ENCODE data around the gene SRGAP1.
A peak's percentile ranks its signal among the peaks of the same experiment; 100 is the strongest.

The SRGAP1 gene

GRCh38 chr12:63844391-63845341 lies at the start of gene SRGAP1:
SRGAP1 (plus strand) TSS chr12:63844700; CDS start chr12:63844817, 117 bp downstream.
- Histone ChIP-seq H3K4me1 (peaks cover 12% of the 10 kb centered on the region), H4K20me1 (no peaks in the 10 kb centered on the region), H3K36me3 (no peaks in the 10 kb centered on the region), H3K4me3 (peak within 1 kb of the TSS; percentile 96), H3K4me2 (peak within 1 kb of the TSS; percentile 96), H3K27ac (peak within 1 kb of the TSS; percentile 72; the same call in 1 of the 2 replicates), H3K27me3 (no peaks in the 10 kb centered on the region), H3K9me3 (no peaks in the 10 kb centered on the region), H3K9ac (peak within 1 kb of the TSS; percentile 85)
- no peak for TF ChIP-seq Cebpa-rat (IDR thresholded peaks at IDR 0.05)

GRCh38 chr12:63795032-63795687 lies 49.3 kb upstream of the SRGAP1 start:
- peaks cover 21% of the 10 kb centered on the region for H3K36me3 ChIP-seq
- no peaks in the 10 kb centered on the region for H4K20me1 ChIP-seq
- H3K27me3 ChIP-seq, result no peaks in the 10 kb centered on the region
- H3K4me3 ChIP-seq, result no peak overlapping the region
- no peak overlapping the region for H3K27ac ChIP-seq
- no peaks in the 10 kb centered on the region for H3K9me3 ChIP-seq
- no peaks in the 10 kb centered on the region for H3K4me1 ChIP-seq
- no peak overlapping the region for H3K9ac ChIP-seq
- no peak for TF ChIP-seq Cebpa-rat (IDR thresholded peaks at IDR 0.05)
- no peak overlapping the region for H3K4me2 ChIP-seq

- no peak overlapping the region for H3K4me3 ChIP-seq
- H3K9me3 ChIP-seq, result no peaks in the 10 kb centered on the region
- H3K9ac ChIP-seq, result no peak overlapping the region
- TF ChIP-seq Cebpa-rat (IDR thresholded peaks at IDR 0.05), result no peak
- H3K27ac ChIP-seq, result no peak overlapping the region
- H3K4me1 ChIP-seq, result no peaks in the 10 kb centered on the region
- no peak overlapping the region for H3K4me2 ChIP-seq
- H3K27me3 ChIP-seq, result no peaks in the 10 kb centered on the region
- H3K36me3 ChIP-seq, result peaks cover 13% of the 10 kb centered on the region; the same call in 1 of the 2 replicates
- H4K20me1 ChIP-seq, result no peaks in the 10 kb centered on the region
Observed at GRCh38 chr12:63795944-63796343, 48.6 kb upstream of the SRGAP1 start.

- Histone ChIP-seq H3K4me2 (no peak overlapping the region), H3K9me3 (no peaks in the 10 kb centered on the region), H3K36me3 (peaks cover 9% of the 10 kb centered on the region; the same call in 1 of the 2 replicates), H3K27me3 (no peaks in the 10 kb centered on the region), H3K4me1 (no peaks in the 10 kb centered on the region), H3K27ac (no peak overlapping the region), H4K20me1 (no peaks in the 10 kb centered on the region), H3K4me3 (no peak overlapping the region), H3K9ac (no peak overlapping the region)
- no peak for TF ChIP-seq Cebpa-rat (IDR thresholded peaks at IDR 0.05)
Observed at GRCh38 chr12:63802012-63802608, 42.4 kb upstream of the SRGAP1 start.

GRCh38 chr12:63804746-63805145 lies 39.8 kb upstream of the SRGAP1 start:
- no peak for TF ChIP-seq Cebpa-rat (IDR thresholded peaks at IDR 0.05)
- Histone ChIP-seq H3K4me3 (no peak overlapping the region), H4K20me1 (no peaks in the 10 kb centered on the region), H3K4me1 (no peaks in the 10 kb centered on the region), H3K9me3 (no peaks in the 10 kb centered on the region), H3K27me3 (no peaks in the 10 kb centered on the region), H3K27ac (no peak overlapping the region), H3K4me2 (no peak overlapping the region), H3K36me3 (peaks cover 21% of the 10 kb centered on the region), H3K9ac (no peak overlapping the region)

- TF ChIP-seq Cebpa-rat (IDR thresholded peaks at IDR 0.05), result no peak
- no peak overlapping the region for H3K27ac ChIP-seq
- no peaks in the 10 kb centered on the region for H4K20me1 ChIP-seq
- H3K9ac ChIP-seq, result no peak overlapping the region
- no peak overlapping the region for H3K4me3 ChIP-seq
- no peaks in the 10 kb centered on the region for H3K4me1 ChIP-seq
- H3K36me3 ChIP-seq, result peaks cover 23% of the 10 kb centered on the region
- H3K9me3 ChIP-seq, result no peaks in the 10 kb centered on the region
- H3K4me2 ChIP-seq, result no peak overlapping the region
- no peaks in the 10 kb centered on the region for H3K27me3 ChIP-seq
Observed at GRCh38 chr12:63805704-63806672, 38.5 kb upstream of the SRGAP1 start.

- no peaks in the 10 kb centered on the region for H4K20me1 ChIP-seq
- H3K4me2 ChIP-seq, result no peak overlapping the region
- no peak for TF ChIP-seq Cebpa-rat (IDR thresholded peaks at IDR 0.05)
- no peak overlapping the region for H3K9ac ChIP-seq
- no peaks in the 10 kb centered on the region for H3K4me1 ChIP-seq
- H3K27ac ChIP-seq, result no peak overlapping the region
- peaks cover 23% of the 10 kb centered on the region for H3K36me3 ChIP-seq
- H3K4me3 ChIP-seq, result no peak overlapping the region
- no peaks in the 10 kb centered on the region for H3K27me3 ChIP-seq
- H3K9me3 ChIP-seq, result no peaks in the 10 kb centered on the region
Observed at GRCh38 chr12:63808631-63809030, 35.9 kb upstream of the SRGAP1 start.

- Histone ChIP-seq H3K36me3 (peaks cover 23% of the 10 kb centered on the region), H3K27me3 (no peaks in the 10 kb centered on the region), H3K9ac (no peak overlapping the region), H3K4me1 (no peaks in the 10 kb centered on the region), H3K4me3 (no peak overlapping the region), H3K4me2 (no peak overlapping the region), H3K9me3 (no peaks in the 10 kb centered on the region), H3K27ac (no peak overlapping the region), H4K20me1 (no peaks in the 10 kb centered on the region)
- TF ChIP-seq Cebpa-rat (IDR thresholded peaks at IDR 0.05), result no peak
Observed at GRCh38 chr12:63809566-63809965, 34.9 kb upstream of the SRGAP1 start.

- no peaks in the 10 kb centered on the region for H3K27me3 ChIP-seq
- H4K20me1 ChIP-seq, result no peaks in the 10 kb centered on the region
- H3K9me3 ChIP-seq, result no peaks in the 10 kb centered on the region
- H3K9ac ChIP-seq, result no peak overlapping the region
- H3K4me1 ChIP-seq, result no peaks in the 10 kb centered on the region
- H3K4me2 ChIP-seq, result no peak overlapping the region
- no peak overlapping the region for H3K27ac ChIP-seq
- no peak for TF ChIP-seq Cebpa-rat (IDR thresholded peaks at IDR 0.05)
- H3K36me3 ChIP-seq, result peaks cover 19% of the 10 kb centered on the region
- no peak overlapping the region for H3K4me3 ChIP-seq
Observed at GRCh38 chr12:63811334-63811733, 33.2 kb upstream of the SRGAP1 start.

Measured in BLaER1 (cell line).